T-helper 1 cell treated with Interleukin-12 subunit alpha and Interleukin-12 subunit beta and Interleukin-4 antibody, amounts not matched to agents 30 μg/mL and 1 μg/mL, for 36 hours (primary cell): ENCODE data around the gene FGB.

Source experiments
- H3K27ac Mint-ChIP-seq: one replicate; pipeline ENCODE4 v1.8.0; 2021; ENCODE audit warnings: mild to moderate bottlenecking, mixed read lengths
- H3K27me3 Mint-ChIP-seq: one replicate; pipeline ENCODE4 v1.8.0; 2021; ENCODE audit warnings: low read depth, mixed read lengths
- H3K36me3 Mint-ChIP-seq: one replicate; pipeline ENCODE4 v1.8.0; 2021; ENCODE audit warnings: low read depth, mixed read lengths
- H3K4me1 Mint-ChIP-seq: one replicate; pipeline ENCODE4 v1.8.0; 2021; ENCODE audit warnings: low read depth, mixed read lengths
- H3K4me3 Mint-ChIP-seq: one replicate; pipeline ENCODE4 v1.8.0; 2021; ENCODE audit warnings: mild to moderate bottlenecking, moderate library complexity, mixed read lengths
- H3K9me3 Mint-ChIP-seq: one replicate; pipeline ENCODE4 v1.8.0; 2021; ENCODE audit warnings: mixed read lengths

The FGB gene

GRCh38 chr4:154551872-154552686 is 10.7 kb upstream of the FGB start:
- Mint-ChIP-seq H3K36me3 (peaks cover 7% of the 10 kb centered on the region), H3K27me3 (no peaks in the 10 kb centered on the region), H3K9me3 (peaks cover under 1% of the 10 kb centered on the region), H3K27ac (no peak overlapping the region), H3K4me3 (no peak overlapping the region), H3K4me1 (peaks cover 19% of the 10 kb centered on the region)

- Mint-ChIP-seq H3K4me1 (no peaks in the 10 kb centered on the region), H3K4me3 (no peak overlapping the region), H3K36me3 (no peaks in the 10 kb centered on the region), H3K27ac (no peak overlapping the region), H3K27me3 (peaks cover 6% of the 10 kb centered on the region), H3K9me3 (peaks cover 6% of the 10 kb centered on the region)
These were observed 3.7 kb upstream of the FGB start for GRCh38 chr4:154559141-154559493.

DNA sequence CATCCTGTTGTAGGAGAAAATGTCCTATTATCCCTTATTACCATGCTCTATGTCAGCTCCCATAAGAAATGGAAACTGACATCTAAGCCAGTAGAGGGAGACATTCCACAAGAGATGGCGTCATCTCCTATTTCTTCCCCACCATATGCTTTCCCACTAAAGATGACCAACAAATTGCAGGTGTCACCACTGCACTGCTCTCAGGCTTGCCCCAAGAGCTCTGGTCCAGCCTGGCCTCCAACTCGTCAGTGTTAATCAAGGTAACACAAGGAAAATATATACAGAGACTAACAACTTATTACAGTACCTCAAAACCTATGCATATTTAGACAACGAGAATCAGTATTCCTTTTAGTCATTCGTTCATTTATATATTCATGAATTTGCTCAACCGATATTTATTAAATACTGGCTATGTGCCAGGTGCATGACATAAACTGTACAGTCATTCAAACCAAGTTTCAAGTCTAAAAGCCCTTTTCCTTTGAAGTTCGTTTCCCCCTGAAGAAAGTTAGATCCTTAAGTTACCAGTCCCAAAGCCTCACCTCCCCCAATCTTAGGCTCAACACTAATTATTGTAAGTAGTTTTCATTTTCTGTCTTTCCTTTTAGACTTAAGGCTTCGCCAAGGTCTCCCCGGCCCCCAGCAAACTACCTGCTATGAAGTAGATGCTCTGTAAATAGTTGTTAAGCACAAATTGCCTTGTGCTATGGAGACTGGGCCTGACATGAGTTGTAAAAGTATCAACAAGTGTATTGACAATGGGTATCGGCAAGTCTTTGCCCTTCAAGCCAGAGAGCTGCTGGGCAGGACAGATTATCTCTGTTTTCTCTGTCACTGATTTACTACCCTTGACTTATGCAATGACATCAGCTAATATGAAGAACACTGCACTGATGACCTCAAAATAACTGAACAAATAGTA is 3.1 kb upstream of the FGB start:
- Mint-ChIP-seq H3K36me3 (no peaks in the 10 kb centered on the region), H3K27me3 (peaks cover 6% of the 10 kb centered on the region), H3K4me3 (no peak overlapping the region), H3K4me1 (no peaks in the 10 kb centered on the region), H3K27ac (no peak overlapping the region), H3K9me3 (peaks cover 6% of the 10 kb centered on the region)

DNA sequence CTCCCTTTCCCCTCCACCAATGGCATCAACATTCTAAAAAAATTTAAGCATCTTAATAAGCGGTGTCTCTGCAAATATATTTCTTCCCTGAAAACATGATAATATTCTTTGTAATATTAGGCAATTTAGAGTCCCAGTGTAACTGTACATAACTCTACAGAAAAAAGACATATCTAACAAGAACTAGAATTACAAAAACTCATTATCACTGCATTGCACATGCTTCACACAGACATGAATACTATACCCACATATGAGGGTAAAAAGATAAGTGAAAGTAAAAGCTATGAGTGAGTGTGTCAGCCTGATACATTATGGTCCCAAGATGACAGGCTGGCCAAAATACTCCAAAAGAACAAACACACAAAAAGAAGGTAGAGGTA is 2.4 kb upstream of the FGB start:
- no peaks in the 10 kb centered on the region for H3K4me1 Mint-ChIP-seq
- H3K27me3 Mint-ChIP-seq: peaks cover 6% of the 10 kb centered on the region
- H3K9me3 Mint-ChIP-seq: peaks cover 6% of the 10 kb centered on the region
- H3K36me3 Mint-ChIP-seq: no peaks in the 10 kb centered on the region
- H3K4me3 Mint-ChIP-seq: no peak overlapping the region
- H3K27ac Mint-ChIP-seq: no peak overlapping the region

DNA sequence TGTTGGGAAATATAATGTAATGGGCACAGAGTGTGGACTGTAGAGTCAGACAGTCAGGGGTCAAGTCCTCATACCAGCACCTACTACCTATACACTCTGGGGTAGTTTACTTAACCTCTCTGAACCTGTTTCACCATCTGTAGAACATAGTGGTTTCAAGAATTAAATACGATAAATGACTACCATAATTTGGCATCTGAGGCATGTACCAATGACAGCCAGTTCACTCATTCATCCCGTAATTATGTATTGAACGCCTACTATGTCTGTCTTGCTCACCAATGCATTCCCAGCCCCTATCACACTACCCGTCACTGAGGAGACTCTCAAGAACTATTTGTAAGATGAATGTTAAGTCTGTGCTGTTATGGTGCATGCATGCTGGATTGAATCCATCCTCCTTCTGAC is 2.0 kb upstream of the FGB start:
- peaks cover 6% of the 10 kb centered on the region for H3K27me3 Mint-ChIP-seq
- no peaks in the 10 kb centered on the region for H3K4me1 Mint-ChIP-seq
- no peak overlapping the region for H3K27ac Mint-ChIP-seq
- no peak overlapping the region for H3K4me3 Mint-ChIP-seq
- H3K36me3 Mint-ChIP-seq: no peaks in the 10 kb centered on the region
- H3K9me3 Mint-ChIP-seq: peaks cover 6% of the 10 kb centered on the region

GRCh38 chr4:154564311-154564710 is 1.5 kb downstream of the FGB start:
- no peak overlapping the region for H3K27ac Mint-ChIP-seq
- no peaks in the 10 kb centered on the region for H3K36me3 Mint-ChIP-seq
- H3K27me3 Mint-ChIP-seq: peaks cover 6% of the 10 kb centered on the region
- H3K4me1 Mint-ChIP-seq: no peaks in the 10 kb centered on the region
- no peaks in the 10 kb centered on the region for H3K9me3 Mint-ChIP-seq
- H3K4me3 Mint-ChIP-seq: no peak overlapping the region

GRCh38 chr4:154565704-154566103 is 2.9 kb downstream of the FGB start:
- Mint-ChIP-seq H3K27ac (no peak overlapping the region), H3K36me3 (no peaks in the 10 kb centered on the region), H3K9me3 (no peaks in the 10 kb centered on the region), H3K4me3 (no peak overlapping the region), H3K27me3 (peaks cover 6% of the 10 kb centered on the region), H3K4me1 (no peaks in the 10 kb centered on the region)

DNA sequence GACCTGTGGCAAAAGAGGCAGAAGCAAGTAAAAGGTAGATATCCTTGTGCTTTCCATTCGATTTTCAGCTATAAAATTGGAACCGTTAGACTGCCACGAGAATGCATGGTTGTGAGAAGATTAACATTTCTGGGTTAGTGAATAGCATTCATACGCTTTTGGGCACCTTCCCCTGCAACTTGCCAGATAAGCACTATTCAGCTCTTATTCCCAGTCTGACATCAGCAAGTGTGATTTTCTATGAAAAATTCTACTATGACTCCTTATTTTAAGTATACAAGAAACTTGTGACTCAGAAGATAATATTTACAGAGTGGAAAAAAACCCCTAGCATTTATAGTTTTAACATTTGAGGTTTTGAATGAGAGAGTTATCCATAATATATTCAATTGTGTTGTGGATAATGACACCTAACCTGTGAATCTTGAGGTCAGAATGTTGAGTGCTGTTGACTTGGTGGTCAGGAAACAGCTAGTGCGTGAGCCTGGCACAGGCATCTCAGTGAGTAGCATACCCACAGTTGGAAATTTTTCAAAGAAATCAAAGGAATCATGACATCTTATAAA is 3.9 kb downstream of the FGB start:
- Mint-ChIP-seq H3K9me3 (no peaks in the 10 kb centered on the region), H3K4me1 (no peaks in the 10 kb centered on the region), H3K4me3 (no peak overlapping the region), H3K27ac (no peak overlapping the region), H3K36me3 (no peaks in the 10 kb centered on the region), H3K27me3 (peaks cover 8% of the 10 kb centered on the region)

DNA sequence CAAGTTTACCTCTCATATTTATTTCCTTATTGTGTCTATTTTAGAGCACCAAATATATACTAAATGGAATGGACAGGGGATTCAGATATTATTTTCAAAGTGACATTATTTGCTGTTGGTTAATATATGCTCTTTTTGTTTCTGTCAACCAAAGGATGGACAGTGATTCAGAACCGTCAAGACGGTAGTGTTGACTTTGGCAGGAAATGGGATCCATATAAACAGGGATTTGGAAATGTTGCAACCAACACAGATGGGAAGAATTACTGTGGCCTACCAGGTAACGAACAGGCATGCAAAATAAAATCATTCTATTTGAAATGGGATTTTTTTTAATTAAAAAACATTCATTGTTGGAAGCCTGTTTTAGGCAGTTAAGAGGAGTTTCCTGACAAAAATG is 6.2 kb downstream of the FGB start:
- H3K4me1 Mint-ChIP-seq: no peaks in the 10 kb centered on the region
- H3K36me3 Mint-ChIP-seq: no peaks in the 10 kb centered on the region
- no peak overlapping the region for H3K27ac Mint-ChIP-seq
- no peak overlapping the region for H3K4me3 Mint-ChIP-seq
- peaks cover 5% of the 10 kb centered on the region for H3K27me3 Mint-ChIP-seq
- H3K9me3 Mint-ChIP-seq: no peaks in the 10 kb centered on the region

GRCh38 chr4:154569584-154569983 is 6.8 kb downstream of the FGB start:
- no peaks in the 10 kb centered on the region for H3K36me3 Mint-ChIP-seq
- no peaks in the 10 kb centered on the region for H3K9me3 Mint-ChIP-seq
- H3K27ac Mint-ChIP-seq: no peak overlapping the region
- H3K4me1 Mint-ChIP-seq: no peaks in the 10 kb centered on the region
- no peak overlapping the region for H3K4me3 Mint-ChIP-seq
- peaks cover 5% of the 10 kb centered on the region for H3K27me3 Mint-ChIP-seq

- Mint-ChIP-seq H3K4me3 (no peak overlapping the region), H3K27ac (no peak overlapping the region), H3K4me1 (no peaks in the 10 kb centered on the region), H3K36me3 (no peaks in the 10 kb centered on the region), H3K27me3 (peaks cover 5% of the 10 kb centered on the region), H3K9me3 (no peaks in the 10 kb centered on the region)
These were observed 10.5 kb downstream of the FGB start for GRCh38 chr4:154573190-154573870.

DNA sequence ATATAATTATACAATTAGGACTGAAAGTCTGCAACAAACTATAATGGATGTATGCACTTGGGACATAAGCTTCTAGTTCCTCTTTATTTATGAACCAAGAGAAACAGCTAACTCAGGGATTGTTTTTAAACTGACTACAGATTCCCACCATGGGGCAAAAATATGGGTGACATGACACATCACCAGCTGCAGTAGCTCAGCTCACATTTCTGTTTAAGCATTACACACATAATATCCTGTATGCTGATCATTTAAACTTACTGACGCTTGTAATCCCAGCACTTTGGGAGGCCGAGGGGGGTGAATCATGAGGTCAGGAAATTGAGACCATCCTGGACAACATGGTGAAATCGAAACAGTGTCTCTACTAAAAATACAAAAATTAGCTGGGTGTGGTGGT is 11.5 kb downstream of the FGB start:
- Mint-ChIP-seq H3K27me3 (peaks cover 9% of the 10 kb centered on the region), H3K9me3 (no peaks in the 10 kb centered on the region), H3K4me3 (no peak overlapping the region), H3K4me1 (no peaks in the 10 kb centered on the region), H3K36me3 (no peaks in the 10 kb centered on the region), H3K27ac (no peak overlapping the region)

DNA sequence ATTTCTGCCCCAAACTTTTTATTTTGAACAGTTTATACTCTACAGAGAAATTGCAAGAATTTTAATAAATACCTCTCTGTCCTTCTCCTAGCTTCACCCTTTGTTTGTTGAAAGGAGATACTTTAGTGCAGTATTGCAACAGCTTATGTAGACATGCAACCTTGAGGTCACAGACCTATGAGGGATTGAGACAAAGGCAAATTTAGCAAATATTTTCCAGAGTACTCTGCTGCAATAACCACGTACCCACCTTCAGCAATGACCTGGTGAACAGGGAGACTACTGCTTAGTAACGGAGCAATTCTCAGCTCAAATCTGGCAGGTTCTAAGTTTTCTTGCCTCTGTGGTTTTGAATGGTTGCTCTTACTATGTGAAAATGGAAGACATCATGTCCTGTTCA is 14.5 kb downstream of the FGB start:
- Mint-ChIP-seq H3K9me3 (no peaks in the 10 kb centered on the region), H3K4me3 (no peak overlapping the region), H3K27ac (no peak overlapping the region), H3K36me3 (no peaks in the 10 kb centered on the region), H3K27me3 (peaks cover 8% of the 10 kb centered on the region), H3K4me1 (no peaks in the 10 kb centered on the region)

DNA sequence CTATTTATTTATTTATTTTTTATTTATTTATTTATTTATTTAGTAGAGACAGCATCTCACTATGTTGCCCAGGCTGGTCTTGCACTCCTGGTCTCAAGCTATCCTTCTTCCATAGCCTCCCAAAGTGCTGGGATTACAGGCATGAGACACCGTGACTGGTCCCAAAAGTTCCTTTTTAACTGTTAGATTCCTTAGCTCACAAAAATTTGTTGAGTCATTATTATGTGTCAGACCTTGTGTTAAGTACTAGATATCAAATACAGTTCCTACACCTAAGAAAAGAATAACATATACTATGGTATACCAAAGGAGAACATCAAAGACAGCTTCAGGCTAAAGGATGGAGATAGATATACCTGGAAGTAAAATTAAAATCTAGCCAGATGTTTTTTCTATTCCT is 16.1 kb downstream of the FGB start:
- Mint-ChIP-seq H3K27me3 (peaks cover 8% of the 10 kb centered on the region), H3K27ac (no peak overlapping the region), H3K9me3 (no peaks in the 10 kb centered on the region), H3K4me1 (no peaks in the 10 kb centered on the region), H3K36me3 (no peaks in the 10 kb centered on the region), H3K4me3 (no peak overlapping the region)
